ENCODE data around the gene KIF1C.
"Not testable (repeated sequence)": the region's sequence is repeated elsewhere in the genome, so short reads cannot be mapped to it uniquely, and the experiment has no call there.

Gene KIF1C

GRCh38 chr17:5022171-5022711 is 24.5 kb downstream of the KIF1C start:
- no peaks in the 10 kb centered on the region for H3K9me3 ChIP-seq (ENCODE audit: control insufficient read depth in 5 of 5, low read length in 5 of 5)
- no peak overlapping the region for H3K4me3 ChIP-seq (ENCODE audit: low read depth in 1 of 5, low read length in 5 of 5)
- no peak overlapping the region for H3K9ac ChIP-seq (ENCODE audit: low read length in 5 of 5)
- peaks cover 0 to 67% (median 56%) of the 10 kb centered on the region in 5 donors for H3K36me3 ChIP-seq (ENCODE audit: control insufficient read depth in 5 of 5, insufficient read depth in 5 of 5, low read length in 5 of 5)
- peaks cover 0 to 12% (median 9%) of the 10 kb centered on the region in 5 donors for H3K4me1 ChIP-seq (ENCODE audit: control insufficient read depth in 5 of 5, insufficient read depth in 5 of 5, low read length in 5 of 5)
- H3K27ac ChIP-seq (ENCODE audit: low read depth, low read length): no peak overlapping the region
- no peaks in the 10 kb centered on the region for H3K27me3 ChIP-seq (ENCODE audit: control insufficient read depth in 5 of 5, insufficient read depth in 4 of 5, low read length in 5 of 5)

GRCh38 chr17:5023588-5024147 is 25.9 kb downstream of the KIF1C start:
- Histone ChIP-seq H3K9ac (ENCODE audit: low read length in 5 of 5) (no peak overlapping the region), H3K36me3 (ENCODE audit: control insufficient read depth in 5 of 5, insufficient read depth in 5 of 5, low read length in 5 of 5) (peaks cover 0 to 55% (median 49%) of the 10 kb centered on the region in 5 donors), H3K27ac (ENCODE audit: low read depth, low read length) (no peak overlapping the region), H3K9me3 (ENCODE audit: control insufficient read depth in 5 of 5, low read length in 5 of 5) (no peaks in the 10 kb centered on the region), H3K27me3 (ENCODE audit: control insufficient read depth in 5 of 5, insufficient read depth in 4 of 5, low read length in 5 of 5) (no peaks in the 10 kb centered on the region), H3K4me3 (ENCODE audit: low read depth in 1 of 5, low read length in 5 of 5) (no peak overlapping the region), H3K4me1 (ENCODE audit: control insufficient read depth in 5 of 5, insufficient read depth in 5 of 5, low read length in 5 of 5) (peaks cover 0 to 12% (median 9%) of the 10 kb centered on the region in 5 donors)

- no peak overlapping the region for H3K9ac ChIP-seq (ENCODE audit: low read length in 5 of 5)
- no peaks in the 10 kb centered on the region for H3K27me3 ChIP-seq (ENCODE audit: control insufficient read depth in 5 of 5, insufficient read depth in 4 of 5, low read length in 5 of 5)
- H3K9me3 ChIP-seq (ENCODE audit: control insufficient read depth in 5 of 5, low read length in 5 of 5): no peaks in the 10 kb centered on the region
- H3K4me3 ChIP-seq (ENCODE audit: low read depth in 1 of 5, low read length in 5 of 5): no peak overlapping the region
- peaks cover 0 to 12% (median 9%) of the 10 kb centered on the region in 5 donors for H3K4me1 ChIP-seq (ENCODE audit: control insufficient read depth in 5 of 5, insufficient read depth in 5 of 5, low read length in 5 of 5)
- H3K27ac ChIP-seq (ENCODE audit: low read depth, low read length): no peak overlapping the region
- H3K36me3 ChIP-seq (ENCODE audit: control insufficient read depth in 5 of 5, insufficient read depth in 5 of 5, low read length in 5 of 5): peaks cover 0 to 46% (median 41%) of the 10 kb centered on the region in 5 donors
Measured at GRCh38 chr17:5024604-5025003, 26.9 kb downstream of the KIF1C start.

- H3K4me3 ChIP-seq (ENCODE audit: low read depth in 1 of 5, low read length in 5 of 5): no peak overlapping the region
- peaks cover 0 to 23% (median 19%) of the 10 kb centered on the region in 5 donors for H3K4me1 ChIP-seq (ENCODE audit: control insufficient read depth in 5 of 5, insufficient read depth in 5 of 5, low read length in 5 of 5)
- no peaks in the 10 kb centered on the region for H3K27me3 ChIP-seq (ENCODE audit: control insufficient read depth in 5 of 5, insufficient read depth in 4 of 5, low read length in 5 of 5)
- H3K9ac ChIP-seq (ENCODE audit: low read length in 5 of 5): no peak overlapping the region
- no peaks in the 10 kb centered on the region for H3K9me3 ChIP-seq (ENCODE audit: control insufficient read depth in 5 of 5, low read length in 5 of 5)
- peaks cover 0 to 19% (median 16%) of the 10 kb centered on the region in 5 donors for H3K36me3 ChIP-seq (ENCODE audit: control insufficient read depth in 5 of 5, insufficient read depth in 5 of 5, low read length in 5 of 5)
- H3K27ac ChIP-seq (ENCODE audit: low read depth, low read length): no peak overlapping the region
Measured at GRCh38 chr17:5027299-5027698, 29.5 kb downstream of the KIF1C start.

GRCh38 chr17:5027916-5028315 is 30.2 kb downstream of the KIF1C start:
- H3K4me3 ChIP-seq (ENCODE audit: low read depth in 1 of 5, low read length in 5 of 5): no peak overlapping the region
- no peaks in the 10 kb centered on the region for H3K27me3 ChIP-seq (ENCODE audit: control insufficient read depth in 5 of 5, insufficient read depth in 4 of 5, low read length in 5 of 5)
- no peak overlapping the region for H3K27ac ChIP-seq (ENCODE audit: low read depth, low read length)
- H3K4me1 ChIP-seq (ENCODE audit: control insufficient read depth in 5 of 5, insufficient read depth in 5 of 5, low read length in 5 of 5): peaks cover 0 to 23% (median 19%) of the 10 kb centered on the region in 5 donors
- H3K9me3 ChIP-seq (ENCODE audit: control insufficient read depth in 5 of 5, low read length in 5 of 5): no peaks in the 10 kb centered on the region
- peaks cover 0 to 13% (median 11%) of the 10 kb centered on the region in 5 donors for H3K36me3 ChIP-seq (ENCODE audit: control insufficient read depth in 5 of 5, insufficient read depth in 5 of 5, low read length in 5 of 5)
- H3K9ac ChIP-seq (ENCODE audit: low read length in 5 of 5): no peak overlapping the region

- peaks cover 0 to 26% (median 19%) of the 10 kb centered on the region in 5 donors for H3K4me1 ChIP-seq (ENCODE audit: control insufficient read depth in 5 of 5, insufficient read depth in 5 of 5, low read length in 5 of 5)
- H3K9me3 ChIP-seq (ENCODE audit: control insufficient read depth in 5 of 5, low read length in 5 of 5); H3K9ac ChIP-seq (ENCODE audit: low read length in 5 of 5); H3K36me3 ChIP-seq (ENCODE audit: control insufficient read depth in 5 of 5, insufficient read depth in 5 of 5, low read length in 5 of 5); H3K27ac ChIP-seq (ENCODE audit: low read depth, low read length); H3K27me3 ChIP-seq (ENCODE audit: control insufficient read depth in 5 of 5, insufficient read depth in 4 of 5, low read length in 5 of 5); H3K4me3 ChIP-seq (ENCODE audit: low read depth in 1 of 5, low read length in 5 of 5): not testable (repeated sequence)
Measured at GRCh38 chr17:5030168-5030567, 32.4 kb downstream of the KIF1C start.

GRCh38 chr17:5031365-5032082 is 33.8 kb downstream of the KIF1C start:
- no peaks in the 10 kb centered on the region for H3K9me3 ChIP-seq (ENCODE audit: control insufficient read depth in 5 of 5, low read length in 5 of 5)
- H3K36me3 ChIP-seq (ENCODE audit: control insufficient read depth in 5 of 5, insufficient read depth in 5 of 5, low read length in 5 of 5): no peaks in the 10 kb centered on the region
- peaks cover 0 to 19% (median 15%) of the 10 kb centered on the region in 5 donors for H3K4me1 ChIP-seq (ENCODE audit: control insufficient read depth in 5 of 5, insufficient read depth in 5 of 5, low read length in 5 of 5)
- peaks cover 0 to 6% (median 3%) of the 10 kb centered on the region in 5 donors for H3K27me3 ChIP-seq (ENCODE audit: control insufficient read depth in 5 of 5, insufficient read depth in 4 of 5, low read length in 5 of 5)
- H3K4me3 ChIP-seq (ENCODE audit: low read depth in 1 of 5, low read length in 5 of 5): peak overlapping the region; percentile 43 to 69 (median 56)
- H3K27ac ChIP-seq (ENCODE audit: low read depth, low read length): no peak overlapping the region
- H3K9ac ChIP-seq (ENCODE audit: low read length in 5 of 5): peak overlapping the region in 3 of 5 donors; percentile 53 to 73 (median 68)

GRCh38 chr17:5032865-5033264 is 35.1 kb downstream of the KIF1C start:
- no peak overlapping the region for H3K27ac ChIP-seq (ENCODE audit: low read depth, low read length)
- H3K4me3 ChIP-seq (ENCODE audit: low read depth in 1 of 5, low read length in 5 of 5): no peak overlapping the region
- peaks cover 0 to 6% (median 3%) of the 10 kb centered on the region in 5 donors for H3K27me3 ChIP-seq (ENCODE audit: control insufficient read depth in 5 of 5, insufficient read depth in 4 of 5, low read length in 5 of 5)
- H3K9me3 ChIP-seq (ENCODE audit: control insufficient read depth in 5 of 5, low read length in 5 of 5): no peaks in the 10 kb centered on the region
- peaks cover 0 to 19% (median 14%) of the 10 kb centered on the region in 5 donors for H3K4me1 ChIP-seq (ENCODE audit: control insufficient read depth in 5 of 5, insufficient read depth in 5 of 5, low read length in 5 of 5)
- no peak overlapping the region for H3K9ac ChIP-seq (ENCODE audit: low read length in 5 of 5)
- no peaks in the 10 kb centered on the region for H3K36me3 ChIP-seq (ENCODE audit: control insufficient read depth in 5 of 5, insufficient read depth in 5 of 5, low read length in 5 of 5)

- no peaks in the 10 kb centered on the region for H3K9me3 ChIP-seq (ENCODE audit: control insufficient read depth in 5 of 5, low read length in 5 of 5)
- no peak overlapping the region for H3K4me3 ChIP-seq (ENCODE audit: low read depth in 1 of 5, low read length in 5 of 5)
- no peaks in the 10 kb centered on the region for H3K36me3 ChIP-seq (ENCODE audit: control insufficient read depth in 5 of 5, insufficient read depth in 5 of 5, low read length in 5 of 5)
- H3K27ac ChIP-seq (ENCODE audit: low read depth, low read length): no peak overlapping the region
- H3K9ac ChIP-seq (ENCODE audit: low read length in 5 of 5): no peak overlapping the region
- peaks cover 0 to 6% (median 3%) of the 10 kb centered on the region in 5 donors for H3K27me3 ChIP-seq (ENCODE audit: control insufficient read depth in 5 of 5, insufficient read depth in 4 of 5, low read length in 5 of 5)
- peaks cover 0 to 19% (median 14%) of the 10 kb centered on the region in 5 donors for H3K4me1 ChIP-seq (ENCODE audit: control insufficient read depth in 5 of 5, insufficient read depth in 5 of 5, low read length in 5 of 5)
Measured at GRCh38 chr17:5033352-5034015, 35.7 kb downstream of the KIF1C start.

GRCh38 chr17:5034063-5034462 is 36.3 kb downstream of the KIF1C start:
- no peaks in the 10 kb centered on the region for H3K9me3 ChIP-seq (ENCODE audit: control insufficient read depth in 5 of 5, low read length in 5 of 5)
- no peak overlapping the region for H3K4me3 ChIP-seq (ENCODE audit: low read depth in 1 of 5, low read length in 5 of 5)
- H3K27me3 ChIP-seq (ENCODE audit: control insufficient read depth in 5 of 5, insufficient read depth in 4 of 5, low read length in 5 of 5): peaks cover 0 to 6% (median 3%) of the 10 kb centered on the region in 5 donors
- peaks cover 0 to 19% (median 14%) of the 10 kb centered on the region in 5 donors for H3K4me1 ChIP-seq (ENCODE audit: control insufficient read depth in 5 of 5, insufficient read depth in 5 of 5, low read length in 5 of 5)
- no peak overlapping the region for H3K27ac ChIP-seq (ENCODE audit: low read depth, low read length)
- no peaks in the 10 kb centered on the region for H3K36me3 ChIP-seq (ENCODE audit: control insufficient read depth in 5 of 5, insufficient read depth in 5 of 5, low read length in 5 of 5)
- no peak overlapping the region for H3K9ac ChIP-seq (ENCODE audit: low read length in 5 of 5)

Measured in subcutaneous abdominal adipose tissue (tissue), 5 donors.